GM23248 (cell line): ENCODE results near the gene ZNF415.
"Not testable (repeated sequence)": the region's sequence is repeated elsewhere in the genome, so short reads cannot be mapped to it uniquely, and the experiment has no call there.

Experiments
- EZH2 ChIP-seq: fragments of 200-600 bp; sonication (generic); IDR thresholded peaks from 2 replicates; pipeline ENCODE4 v1.6.1; 2018; ENCODE audit warnings: antibody characterized with exemption, mild to moderate bottlenecking; ENCODE audit not compliant: insufficient read depth, poor library complexity, severe bottlenecking
- EZH2phosphoT487 ChIP-seq: fragments of 200-600 bp; sonication (generic); IDR thresholded peaks from 2 replicates; pipeline ENCODE4 v1.6.1; 2018; ENCODE audit warnings: antibody characterized with exemption, moderate library complexity, mild to moderate bottlenecking, low read depth; ENCODE audit not compliant: insufficient read depth

DNA sequence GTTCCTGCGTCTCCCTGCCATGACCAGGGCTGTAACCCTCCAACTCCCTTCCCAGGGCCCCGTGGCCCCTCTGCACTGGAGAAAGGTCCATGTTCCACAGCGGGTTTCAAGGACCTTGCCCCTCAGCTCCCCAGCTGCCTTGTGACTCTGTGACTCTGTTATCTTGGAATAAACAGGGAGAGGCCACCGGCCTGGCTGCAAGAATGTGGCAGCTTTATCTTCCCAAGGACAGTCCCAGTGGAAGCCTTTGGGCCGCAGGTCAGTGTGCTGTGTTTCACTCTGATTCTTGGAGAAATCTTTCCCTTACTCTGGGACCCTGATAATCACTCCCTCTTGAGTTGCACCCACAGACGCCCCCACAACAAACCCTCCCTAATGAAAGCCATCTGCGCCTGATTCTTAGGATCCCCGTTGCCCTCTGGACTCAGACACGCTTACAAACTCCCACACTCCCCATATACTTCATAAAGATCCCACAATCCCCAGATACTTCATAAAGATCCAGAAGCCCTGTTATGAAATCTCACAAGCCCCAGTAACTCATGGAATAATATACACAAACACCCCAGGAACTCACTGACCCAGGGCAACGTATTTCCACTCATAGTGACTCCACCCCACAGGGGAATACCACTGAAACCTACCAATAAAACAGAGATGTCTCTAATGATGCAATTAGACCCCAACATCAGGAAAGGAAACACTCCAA is 35.6 kb downstream of the ZNF415 start:
- TF ChIP-seq EZH2, EZH2phosphoT487: not testable (repeated sequence)
